ENCODE measurements around the gene DRG1.
A peak's percentile ranks its signal among the peaks of the same experiment; 100 is the strongest.
"Not testable (repeated sequence)": the region's sequence is repeated elsewhere in the genome, so short reads cannot be mapped to it uniquely, and the experiment has no call there.

DRG1 gene

GRCh38 chr22:31399211-31400022, at the start of gene DRG1:
TSS of gene DRG1 (plus strand) at chr22:31399604. CDS start at chr22:31399684, 80 bp downstream.
- no peaks in the 10 kb centered on the region for H3K9me3 Mint-ChIP-seq
- peak within 1 kb of the TSS; percentile 94 for H3K27ac Mint-ChIP-seq
- H3K36me3 Mint-ChIP-seq, result peaks cover 4% of the 10 kb centered on the region
- no peaks in the 10 kb centered on the region for H3K27me3 Mint-ChIP-seq
- H3K4me1 Mint-ChIP-seq, result peaks cover 18% of the 10 kb centered on the region
- peak within 1 kb of the TSS; percentile 98 for H3K4me3 Mint-ChIP-seq

GRCh38 chr22:31349960-31350359, 49.4 kb upstream of the DRG1 start:
- peaks cover 5% of the 10 kb centered on the region for H3K4me1 Mint-ChIP-seq
- H3K27ac Mint-ChIP-seq, result no peak overlapping the region
- H3K4me3 Mint-ChIP-seq, result no peak overlapping the region
- H3K27me3 Mint-ChIP-seq, result no peaks in the 10 kb centered on the region
- no peaks in the 10 kb centered on the region for H3K36me3 Mint-ChIP-seq
- H3K9me3 Mint-ChIP-seq, result no peaks in the 10 kb centered on the region

- Mint-ChIP-seq H3K9me3 (no peaks in the 10 kb centered on the region), H3K36me3 (no peaks in the 10 kb centered on the region), H3K27ac (no peak overlapping the region), H3K27me3 (no peaks in the 10 kb centered on the region), H3K4me3 (no peak overlapping the region), H3K4me1 (peaks cover 4% of the 10 kb centered on the region)
Observed at GRCh38 chr22:31350410-31350863, 49.0 kb upstream of the DRG1 start.

GRCh38 chr22:31354515-31354914, 44.9 kb upstream of the DRG1 start:
- H3K9me3 Mint-ChIP-seq, result no peaks in the 10 kb centered on the region
- no peaks in the 10 kb centered on the region for H3K4me1 Mint-ChIP-seq
- no peak overlapping the region for H3K4me3 Mint-ChIP-seq
- no peaks in the 10 kb centered on the region for H3K36me3 Mint-ChIP-seq
- no peaks in the 10 kb centered on the region for H3K27me3 Mint-ChIP-seq
- no peak overlapping the region for H3K27ac Mint-ChIP-seq

- no peak overlapping the region for H3K27ac Mint-ChIP-seq
- H3K9me3 Mint-ChIP-seq, result no peaks in the 10 kb centered on the region
- H3K36me3 Mint-ChIP-seq, result no peaks in the 10 kb centered on the region
- H3K4me1 Mint-ChIP-seq, result no peaks in the 10 kb centered on the region
- H3K27me3 Mint-ChIP-seq, result no peaks in the 10 kb centered on the region
- no peak overlapping the region for H3K4me3 Mint-ChIP-seq
Observed at GRCh38 chr22:31360029-31360428, 39.4 kb upstream of the DRG1 start.

- no peak overlapping the region for H3K27ac Mint-ChIP-seq
Observed at GRCh38 chr22:31361743-31362142, 37.7 kb upstream of the DRG1 start.

DNA sequence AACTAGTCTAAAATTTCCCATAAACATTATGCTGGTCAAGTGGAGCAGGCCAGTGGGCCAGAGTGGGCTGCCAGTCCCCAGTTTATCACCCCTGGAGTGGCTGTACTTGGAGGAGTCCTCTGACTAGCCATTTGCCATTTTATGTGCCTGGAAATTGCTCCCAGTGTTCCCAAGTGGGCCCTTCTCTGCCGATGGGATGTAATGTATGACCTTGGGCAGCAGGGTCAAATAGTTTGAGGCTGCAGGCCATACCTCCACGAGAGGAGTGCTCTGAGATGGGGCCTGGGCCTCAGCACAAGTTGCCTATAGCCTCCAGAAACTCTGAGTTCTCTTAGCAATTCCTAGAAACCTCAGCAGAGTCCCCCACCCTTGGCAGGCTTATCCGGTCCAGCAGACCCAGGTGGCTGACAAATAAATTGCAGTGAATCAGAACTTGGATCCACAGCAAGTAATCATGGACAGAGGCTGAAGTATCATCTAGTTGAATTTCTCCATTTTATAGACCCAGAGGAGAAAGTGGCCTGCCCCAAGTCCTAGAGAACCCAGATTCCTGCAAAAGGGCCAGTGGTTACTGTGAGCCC, 35.4 kb upstream of the DRG1 start:
- Mint-ChIP-seq H3K36me3 (no peaks in the 10 kb centered on the region), H3K9me3 (no peaks in the 10 kb centered on the region), H3K27me3 (no peaks in the 10 kb centered on the region), H3K4me1 (no peaks in the 10 kb centered on the region), H3K27ac (no peak overlapping the region), H3K4me3 (no peak overlapping the region)

More at GRCh38 chr22:31361743-31362142, 37.7 kb upstream of the DRG1 start:
- no peaks in the 10 kb centered on the region for H3K9me3 Mint-ChIP-seq
- no peaks in the 10 kb centered on the region for H3K4me1 Mint-ChIP-seq
- no peak overlapping the region for H3K4me3 Mint-ChIP-seq
- no peaks in the 10 kb centered on the region for H3K27me3 Mint-ChIP-seq
- H3K36me3 Mint-ChIP-seq, result no peaks in the 10 kb centered on the region

- Mint-ChIP-seq H3K4me3 (no peak overlapping the region), H3K36me3 (no peaks in the 10 kb centered on the region), H3K4me1 (no peaks in the 10 kb centered on the region), H3K27me3 (no peaks in the 10 kb centered on the region), H3K27ac (no peak overlapping the region), H3K9me3 (no peaks in the 10 kb centered on the region)
Observed at GRCh38 chr22:31367426-31367825, 32.0 kb upstream of the DRG1 start.

GRCh38 chr22:31377612-31378011, 21.8 kb upstream of the DRG1 start:
- no peaks in the 10 kb centered on the region for H3K9me3 Mint-ChIP-seq
- no peak overlapping the region for H3K4me3 Mint-ChIP-seq
- H3K36me3 Mint-ChIP-seq, result no peaks in the 10 kb centered on the region
- no peaks in the 10 kb centered on the region for H3K4me1 Mint-ChIP-seq
- H3K27me3 Mint-ChIP-seq, result no peaks in the 10 kb centered on the region
- no peak overlapping the region for H3K27ac Mint-ChIP-seq

GRCh38 chr22:31378123-31378522, 21.3 kb upstream of the DRG1 start:
- no peaks in the 10 kb centered on the region for H3K9me3 Mint-ChIP-seq
- H3K4me1 Mint-ChIP-seq, result no peaks in the 10 kb centered on the region
- no peak overlapping the region for H3K27ac Mint-ChIP-seq
- H3K4me3 Mint-ChIP-seq, result no peak overlapping the region
- no peaks in the 10 kb centered on the region for H3K36me3 Mint-ChIP-seq
- H3K27me3 Mint-ChIP-seq, result no peaks in the 10 kb centered on the region

GRCh38 chr22:31378651-31379050, 20.8 kb upstream of the DRG1 start:
- not testable (repeated sequence) for H3K27ac Mint-ChIP-seq, H3K4me1 Mint-ChIP-seq, H3K9me3 Mint-ChIP-seq, H3K27me3 Mint-ChIP-seq, H3K36me3 Mint-ChIP-seq, H3K4me3 Mint-ChIP-seq

DNA sequence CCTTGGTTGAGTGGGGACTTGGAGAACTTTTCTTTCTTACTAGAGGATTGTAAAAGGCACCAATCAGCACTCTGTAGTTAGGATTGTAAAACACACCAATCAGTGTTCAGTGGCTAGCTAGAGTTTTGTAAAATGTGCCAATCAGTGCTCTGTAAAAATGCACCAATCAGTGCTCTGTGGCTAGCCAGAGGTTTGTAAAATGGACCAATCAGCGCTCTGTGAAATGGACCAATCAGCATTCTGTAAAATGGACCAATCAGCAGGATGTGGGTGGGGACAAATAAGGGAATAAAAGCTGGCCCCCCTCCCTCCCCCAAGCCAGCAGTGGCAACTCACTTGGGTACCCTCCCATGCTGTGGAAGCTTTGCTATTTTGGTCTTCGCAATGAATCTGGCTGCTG, 5.5 kb upstream of the DRG1 start:
- Mint-ChIP-seq H3K27me3 (no peaks in the 10 kb centered on the region), H3K36me3 (peaks cover 1% of the 10 kb centered on the region), H3K9me3 (no peaks in the 10 kb centered on the region), H3K4me1 (no peaks in the 10 kb centered on the region), H3K4me3 (no peak overlapping the region), H3K27ac (no peak overlapping the region)

DNA sequence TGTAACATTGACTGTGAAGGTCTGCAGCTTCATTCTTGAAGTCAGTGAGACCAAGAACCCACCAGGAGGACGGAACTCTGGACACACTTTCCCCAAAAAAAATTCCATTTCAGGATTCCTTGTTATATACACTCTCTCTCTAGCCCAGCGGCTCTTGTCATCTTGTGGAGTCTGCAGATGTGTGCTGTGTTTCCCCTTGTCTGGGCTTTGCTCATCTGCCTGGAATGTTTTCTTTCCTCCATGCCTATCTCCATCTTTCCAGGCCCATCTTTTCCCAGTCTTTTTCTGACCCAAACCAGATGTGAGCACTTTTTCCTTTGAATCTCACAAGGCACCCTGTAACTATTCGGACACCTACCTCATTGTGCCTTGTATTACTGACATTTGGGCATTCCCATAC, 5.1 kb upstream of the DRG1 start:
- Mint-ChIP-seq H3K4me3 (no peak overlapping the region), H3K9me3 (no peaks in the 10 kb centered on the region), H3K4me1 (no peaks in the 10 kb centered on the region), H3K27ac (no peak overlapping the region), H3K27me3 (no peaks in the 10 kb centered on the region), H3K36me3 (peaks cover 1% of the 10 kb centered on the region)

DNA sequence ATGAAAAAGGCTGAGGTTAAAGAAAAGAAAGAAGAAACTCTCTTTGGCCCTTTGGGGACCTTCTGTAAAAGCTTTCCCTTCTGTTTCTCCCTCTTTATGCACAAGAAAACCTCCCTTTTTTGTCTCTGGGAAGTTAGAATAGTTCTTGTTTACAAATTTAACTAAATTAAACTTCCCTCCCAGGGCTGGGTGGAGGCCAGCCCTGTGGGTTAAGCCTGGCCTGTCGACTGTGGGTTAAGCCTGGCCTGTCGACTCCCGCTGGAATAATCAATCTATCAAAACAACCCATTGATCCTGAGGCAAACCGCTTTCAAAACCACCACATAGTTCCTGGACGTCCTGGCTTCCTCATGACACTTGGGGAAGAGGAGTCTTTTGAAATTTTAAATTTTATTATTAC, 1.2 kb upstream of the DRG1 start:
- Mint-ChIP-seq H3K9me3 (no peaks in the 10 kb centered on the region), H3K4me3 (peak overlapping the region; percentile 15), H3K4me1 (peaks cover 18% of the 10 kb centered on the region), H3K27ac (no peak overlapping the region), H3K27me3 (no peaks in the 10 kb centered on the region), H3K36me3 (peaks cover 5% of the 10 kb centered on the region)

DNA sequence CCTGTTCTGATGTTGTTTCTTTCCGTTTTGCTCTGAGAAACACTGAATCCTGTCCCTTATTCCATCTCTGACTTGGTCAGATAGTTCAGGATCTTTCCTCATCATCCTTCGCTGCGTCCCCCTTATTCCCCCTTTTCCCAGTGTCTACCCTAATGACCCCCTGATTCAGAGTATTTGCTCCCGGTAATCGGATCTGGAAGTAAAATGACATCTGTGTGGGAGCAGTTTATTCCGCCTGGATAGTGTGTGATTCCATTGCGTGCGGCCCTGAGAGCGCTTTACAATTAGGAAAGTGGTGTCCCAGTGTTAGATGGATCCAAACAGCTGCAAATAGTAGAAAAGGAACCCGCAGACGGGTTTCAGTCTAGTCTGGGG, 606 bp downstream of the DRG1 start:
- no peaks in the 10 kb centered on the region for H3K9me3 Mint-ChIP-seq
- peak overlapping the region; percentile 94 for H3K27ac Mint-ChIP-seq
- H3K27me3 Mint-ChIP-seq, result no peaks in the 10 kb centered on the region
- peaks cover 4% of the 10 kb centered on the region for H3K36me3 Mint-ChIP-seq
- H3K4me3 Mint-ChIP-seq, result peak overlapping the region; percentile 98
- peaks cover 18% of the 10 kb centered on the region for H3K4me1 Mint-ChIP-seq

GRCh38 chr22:31402350-31402749, 2.9 kb downstream of the DRG1 start:
- H3K36me3 Mint-ChIP-seq, H3K27me3 Mint-ChIP-seq, H3K9me3 Mint-ChIP-seq, H3K4me3 Mint-ChIP-seq, H3K27ac Mint-ChIP-seq: not testable (repeated sequence)
- peaks cover 30% of the 10 kb centered on the region for H3K4me1 Mint-ChIP-seq

Data from activated naive CD4-positive, alpha-beta T cell treated with anti-CD3 and anti-CD28 coated beads, Interleukin-2, amount 50 U/mL, for 24 hours (primary cell).